EH (cell line): ENCODE results near the gene SLC44A1.
"Not testable (repeated sequence)": the region's sequence is repeated elsewhere in the genome, so short reads cannot be mapped to it uniquely, and the experiment has no call there.

Experiments
- DNase-seq: peaks from one replicate; pipeline ENCODE4 v3.0.0-alpha.2; 2015; ENCODE audit warnings: low read depth

Gene SLC44A1

GRCh38 chr9:105242557-105242956 lies 1.9 kb upstream of the SLC44A1 start:
- DNase-seq, result no peak

- DNase-seq, result peak; percentile 98
These were observed 1.3 kb upstream of the SLC44A1 start for GRCh38 chr9:105243015-105243686.

- DNase-seq, result no peak
These were observed 230 bp downstream of the SLC44A1 start for GRCh38 chr9:105244734-105245028.

DNA sequence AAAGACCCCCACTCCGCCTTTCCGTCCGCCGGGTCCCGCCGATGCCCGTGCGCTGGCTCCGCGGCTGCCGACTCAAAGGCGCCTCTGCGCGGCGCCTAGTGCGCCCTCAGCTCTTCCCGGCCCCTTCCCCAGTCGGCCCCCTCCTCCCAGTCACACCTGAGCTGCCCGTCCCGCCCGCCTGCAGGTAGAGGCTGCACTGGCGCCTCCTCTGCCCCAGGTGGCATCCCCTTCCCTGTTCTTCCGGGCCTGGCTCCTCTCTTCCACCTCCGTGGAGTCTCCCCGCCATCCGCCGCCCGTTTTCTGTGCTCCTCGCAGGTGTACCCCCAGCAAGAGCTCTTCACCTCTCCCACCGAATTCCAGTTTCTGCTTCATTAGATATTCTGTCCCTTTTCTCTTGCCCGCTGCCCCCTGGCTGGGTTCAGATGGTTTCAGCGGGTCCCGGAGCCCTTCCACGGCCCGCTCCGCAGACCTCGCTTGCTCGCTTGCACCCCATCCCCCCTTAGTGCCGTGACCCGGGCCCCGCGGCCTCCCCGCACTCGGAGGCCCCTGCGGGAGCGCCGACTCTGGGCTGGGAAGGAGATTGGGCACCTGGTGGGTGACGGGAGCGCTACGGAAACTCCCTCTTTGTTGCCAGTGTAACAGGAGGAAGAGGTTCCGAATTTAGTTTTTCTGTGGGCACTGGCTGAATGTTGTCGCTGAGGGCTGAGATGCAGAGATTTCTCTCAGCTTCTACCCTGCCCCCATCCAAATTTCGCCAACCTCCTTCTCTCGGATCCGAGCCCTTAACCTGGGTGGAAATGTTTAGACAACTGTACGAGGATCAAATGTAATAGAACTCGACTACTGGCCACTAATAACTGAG lies 809 bp downstream of the SLC44A1 start:
- peak; percentile 42 for DNase-seq

GRCh38 chr9:105245891-105246161 lies 1.4 kb downstream of the SLC44A1 start:
- no peak for DNase-seq

DNA sequence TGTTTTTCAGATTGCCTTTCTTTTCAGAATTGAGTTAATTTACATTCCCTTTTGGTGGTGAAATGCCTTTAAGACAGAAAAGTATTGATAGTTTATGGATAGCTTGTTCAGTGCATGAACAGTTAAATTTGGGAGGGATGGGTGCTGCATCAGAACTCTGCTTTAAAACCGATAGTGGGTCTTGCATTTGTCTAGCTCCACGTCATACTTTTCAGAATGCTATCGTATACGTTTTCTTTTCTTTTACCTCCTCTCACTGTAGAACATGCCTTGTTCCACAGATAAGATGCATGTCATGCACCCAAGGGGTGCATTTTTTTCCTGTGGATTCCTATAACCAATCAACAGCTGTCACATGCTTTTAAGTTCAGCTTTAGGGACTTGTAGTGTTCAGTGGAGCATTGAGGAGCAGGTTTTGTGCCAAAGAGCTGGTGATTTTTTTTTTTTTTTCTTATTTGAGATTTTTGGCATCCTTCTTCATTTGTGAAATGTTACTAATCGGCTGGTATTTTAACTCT lies 2.3 kb downstream of the SLC44A1 start:
- DNase-seq, result no peak

- DNase-seq, result no peak
These were observed 4.2 kb downstream of the SLC44A1 start for GRCh38 chr9:105248691-105249090.

GRCh38 chr9:105251133-105251532 lies 6.7 kb downstream of the SLC44A1 start:
- DNase-seq, result no peak

DNA sequence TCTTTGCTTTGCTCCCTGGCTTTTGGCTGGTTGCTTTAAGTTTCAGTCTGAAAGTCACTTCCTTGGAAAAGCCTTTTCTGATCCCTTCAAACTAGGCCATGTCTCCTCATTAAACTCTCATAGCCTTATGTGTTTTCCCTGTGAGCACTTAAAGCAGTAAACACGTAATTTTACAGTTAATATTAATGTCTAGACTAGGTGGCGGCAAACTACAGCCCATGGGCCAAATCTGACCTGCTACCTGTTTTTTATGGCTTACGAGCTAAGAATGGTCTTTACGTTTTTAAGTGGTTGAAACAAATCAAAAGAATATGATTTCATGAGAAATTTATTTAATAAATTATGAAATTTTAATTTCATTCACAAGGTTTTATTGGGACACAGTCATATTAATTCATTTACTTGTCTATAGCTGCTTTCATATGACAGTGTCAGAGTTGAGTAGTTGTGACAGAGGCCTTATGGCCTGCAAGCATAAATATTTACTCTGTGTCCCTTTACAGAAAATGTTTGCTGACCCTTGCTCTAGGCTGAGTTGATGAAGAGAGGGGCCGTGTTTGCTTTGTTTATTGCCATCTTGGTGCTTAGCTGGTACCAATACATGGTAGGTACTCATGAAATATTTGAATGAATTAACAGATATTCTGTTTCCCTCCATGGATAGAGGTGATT lies 7.4 kb downstream of the SLC44A1 start:
- no peak for DNase-seq

DNA sequence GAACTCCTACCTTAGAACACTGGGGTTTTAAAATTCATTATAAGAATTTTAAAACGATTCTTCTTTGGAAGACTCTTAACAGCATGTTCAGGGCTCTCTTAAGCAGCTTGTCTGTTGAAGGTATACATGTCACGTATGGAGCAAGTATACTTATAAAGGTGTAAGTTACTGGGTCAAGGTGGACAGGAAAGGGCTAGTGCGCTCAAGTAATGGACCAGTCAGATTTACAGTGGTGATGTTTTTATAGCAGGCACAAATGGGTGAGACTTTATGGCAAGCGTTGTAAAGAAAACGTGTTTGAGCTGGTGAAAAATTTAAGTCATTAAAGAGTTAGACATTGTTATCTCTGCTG lies 7.9 kb downstream of the SLC44A1 start:
- no peak for DNase-seq

DNA sequence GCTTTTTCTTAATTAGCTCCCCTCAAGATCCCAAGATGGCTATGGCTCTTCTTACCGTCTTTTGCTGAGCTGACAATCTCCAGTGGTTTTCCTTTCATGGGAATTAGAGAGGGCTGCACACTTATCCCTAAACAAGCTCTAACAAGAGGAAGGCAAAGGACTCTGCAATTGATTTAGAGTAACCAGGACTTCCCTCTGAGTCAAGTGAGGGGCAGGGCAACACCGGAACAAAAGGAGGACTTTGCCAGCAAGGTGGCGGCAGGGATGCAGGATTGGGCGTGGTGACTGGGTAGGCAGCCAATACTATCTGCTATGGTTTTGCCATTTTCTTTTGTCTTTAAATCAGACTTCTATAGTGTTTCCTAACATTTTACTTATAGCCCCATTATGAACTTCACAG lies 9.8 kb downstream of the SLC44A1 start:
- no peak for DNase-seq

DNA sequence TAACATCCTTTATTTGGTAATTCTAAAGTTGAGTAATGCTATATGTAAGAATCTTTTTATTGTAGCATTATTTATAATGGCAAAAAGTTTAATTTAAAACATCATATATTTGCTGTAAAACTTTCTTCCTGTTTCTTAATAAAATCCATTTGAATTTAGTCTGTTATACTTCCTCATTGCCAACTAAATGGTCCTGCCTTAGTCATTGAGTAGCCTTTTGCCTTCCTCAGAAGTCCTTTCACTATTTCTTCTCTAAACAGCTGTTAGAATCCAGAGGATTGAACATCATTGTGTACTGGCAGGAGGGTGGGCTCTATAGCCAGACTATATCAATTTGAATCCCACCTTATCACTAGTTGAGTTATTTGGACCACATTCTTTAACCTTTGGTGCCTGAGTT lies 11.0 kb downstream of the SLC44A1 start:
- DNase-seq, result no peak

- DNase-seq, result not testable (repeated sequence)
These were observed 12.1 kb downstream of the SLC44A1 start for GRCh38 chr9:105256569-105256968.

DNA sequence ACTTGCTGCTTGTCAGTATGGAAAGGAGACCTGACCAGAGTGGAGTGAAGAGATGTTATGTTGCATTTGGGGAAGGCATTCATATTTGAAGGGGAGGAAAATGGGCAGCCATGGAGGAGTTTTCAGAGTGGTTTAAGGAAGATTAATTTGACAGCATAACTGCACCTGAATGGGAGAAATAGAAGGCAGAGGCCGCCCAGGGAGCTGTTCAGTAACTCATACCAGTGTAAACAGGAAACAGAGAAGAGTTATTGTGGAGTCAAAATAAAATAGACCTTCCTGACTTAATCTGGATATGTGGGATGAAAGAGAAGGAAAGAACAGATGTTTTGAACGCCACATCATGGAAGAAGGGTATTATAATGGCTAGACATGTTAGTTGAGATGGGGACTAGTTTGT lies 13.4 kb downstream of the SLC44A1 start:
- no peak for DNase-seq

DNA sequence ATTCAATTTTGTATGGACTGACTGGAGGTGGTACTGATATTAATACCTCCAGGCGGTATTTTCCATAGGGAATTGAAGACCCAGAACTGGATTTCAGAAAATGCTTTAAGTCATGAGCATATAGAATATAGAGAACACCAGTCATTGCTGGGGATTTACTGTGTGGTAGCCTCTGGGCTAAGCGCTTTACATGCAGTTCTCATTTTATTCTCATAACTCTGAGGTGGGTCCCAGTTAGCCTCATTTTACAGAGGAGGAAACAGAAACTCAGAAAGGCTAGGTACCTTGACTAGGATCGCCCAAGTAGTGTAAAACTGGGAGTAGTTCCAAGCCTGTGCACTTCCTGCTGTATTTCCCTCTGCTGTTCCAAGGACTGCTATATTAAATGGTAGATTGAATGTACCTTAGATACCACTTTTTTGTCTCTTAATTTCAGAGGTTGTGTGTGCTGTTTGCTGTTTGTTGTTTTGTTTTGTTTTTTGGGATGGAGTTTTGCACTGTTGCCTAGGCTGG lies 13.8 kb downstream of the SLC44A1 start:
- no peak for DNase-seq

DNA sequence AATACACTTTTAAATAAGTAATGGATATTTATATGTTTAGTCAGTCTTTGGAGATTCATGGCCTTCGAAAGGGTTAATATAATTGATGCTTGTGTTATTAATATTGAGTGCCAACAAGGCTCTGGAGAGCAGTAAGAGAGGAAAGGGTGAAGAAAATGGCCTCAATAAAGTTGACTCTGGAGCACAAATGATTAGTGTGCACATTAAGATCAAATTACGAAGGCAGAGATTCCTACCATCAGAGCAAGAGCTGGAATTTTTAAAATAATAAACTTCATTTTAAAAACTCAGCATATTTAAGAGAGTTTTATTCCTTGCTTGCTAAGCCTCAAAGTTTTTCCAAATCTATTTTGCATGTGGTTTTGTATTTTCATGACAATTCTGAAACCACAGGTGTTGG lies 14.8 kb downstream of the SLC44A1 start:
- peak; percentile 16 for DNase-seq

DNA sequence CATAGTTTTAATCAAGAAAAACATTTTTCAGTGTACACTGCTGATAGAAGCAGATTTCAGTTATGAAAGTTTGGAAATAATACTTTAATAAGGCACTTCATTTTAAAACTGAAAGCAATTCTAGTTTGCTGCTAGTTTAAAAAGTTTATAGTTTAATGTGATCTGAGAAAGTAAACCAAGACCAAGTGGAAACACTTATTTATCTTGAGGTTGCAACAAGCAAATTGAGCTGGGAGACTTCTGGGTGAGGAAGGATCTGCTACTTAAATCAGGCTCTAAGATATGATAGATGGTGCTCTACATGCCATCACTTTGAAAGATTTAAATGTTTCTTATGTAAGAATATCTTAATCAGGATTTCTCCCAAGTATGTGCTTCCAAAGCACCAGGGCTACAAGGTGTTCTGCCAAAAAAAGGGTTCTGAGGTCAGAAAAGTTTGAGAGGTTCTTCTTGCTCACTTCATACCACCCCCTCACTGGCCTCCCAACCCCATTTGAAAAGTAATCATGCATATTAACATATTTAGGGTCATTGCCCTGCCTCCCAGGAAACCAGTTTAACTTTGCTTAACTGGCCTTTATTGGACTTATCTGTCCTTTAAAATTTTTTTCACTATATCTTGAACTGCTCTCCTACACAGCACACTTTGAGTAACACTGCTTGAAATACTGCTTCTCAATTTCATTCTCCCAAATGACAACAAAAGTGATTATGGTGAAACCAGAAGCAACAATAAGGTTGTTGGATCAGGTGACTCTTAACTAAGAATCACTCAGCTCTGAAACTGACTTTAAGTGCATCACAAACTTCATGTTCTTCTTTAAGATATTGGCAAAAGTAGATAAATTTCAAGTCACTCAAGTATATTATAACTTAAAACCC lies 15.5 kb downstream of the SLC44A1 start:
- no peak for DNase-seq

- no peak for DNase-seq
These were observed 18.0 kb downstream of the SLC44A1 start for GRCh38 chr9:105262497-105262896.

DNA sequence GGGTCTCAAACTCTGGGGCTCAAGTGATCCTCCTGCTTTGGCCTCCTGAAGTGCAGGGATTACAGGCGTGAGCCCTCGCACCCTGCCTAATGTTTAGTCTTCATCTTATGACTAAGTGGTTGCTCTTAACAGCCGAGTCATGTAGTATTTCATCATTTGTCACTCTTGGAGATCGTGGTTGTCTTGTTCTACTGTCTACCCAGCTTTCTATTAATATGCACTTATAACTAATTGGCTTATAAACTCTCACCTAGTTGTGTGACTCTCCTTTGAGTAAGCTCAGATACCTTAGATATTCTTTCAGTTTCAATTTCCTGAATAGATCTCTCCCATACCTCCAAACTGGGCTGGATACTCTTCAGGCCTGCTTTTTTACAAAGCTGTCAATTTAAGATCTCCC lies 19.9 kb downstream of the SLC44A1 start:
- DNase-seq, result peak; percentile 43

GRCh38 chr9:105268254-105268653 lies 23.8 kb downstream of the SLC44A1 start:
- DNase-seq, result not testable (repeated sequence)

DNA sequence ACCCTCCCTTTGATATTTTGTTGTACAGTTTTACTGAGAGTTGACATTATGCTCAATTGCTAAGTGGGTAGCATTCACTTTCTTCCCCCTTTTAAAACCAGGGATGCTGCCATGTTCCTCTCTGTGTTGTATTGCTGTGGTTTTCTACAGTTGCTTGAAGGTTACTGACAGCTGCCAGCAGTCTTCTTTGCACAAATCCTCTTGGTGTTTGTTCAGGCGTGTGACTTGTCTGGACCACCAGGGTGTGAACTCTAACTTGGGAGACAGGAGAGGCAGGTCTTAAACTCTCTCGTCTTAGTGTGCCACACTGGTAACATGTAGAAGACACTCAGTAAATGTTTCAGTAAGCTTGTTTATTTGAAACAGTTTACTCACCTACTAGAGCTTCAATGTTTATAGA lies 25.1 kb downstream of the SLC44A1 start:
- DNase-seq, result no peak

- DNase-seq, result no peak
These were observed 26.3 kb downstream of the SLC44A1 start for GRCh38 chr9:105270711-105271110.
